PC-9 (cell line): ENCODE data around the gene MGAT1.

Experiments
- CTCF ChIP-seq: fragments of 200-600 bp; sonication (generic); conservative IDR thresholded peaks from 2 replicates; pipeline ENCODE4 v1.6.1; 2017; ENCODE audit warnings: mixed run types, antibody characterized with exemption, mild to moderate bottlenecking, moderate library complexity
- EZH2 ChIP-seq: fragments of 200-600 bp; sonication (generic); IDR thresholded peaks from 2 replicates; pipeline ENCODE4 v1.8.0; 2017; ENCODE audit warnings: antibody characterized with exemption, low read depth

- no peak for TF ChIP-seq CTCF
- no peak for TF ChIP-seq EZH2
These were observed 3.9 kb upstream of the MGAT1 start for GRCh38 chr5:180806351-180807011.
